GM18517 (cell line): ENCODE data around the gene ME3.

Experiments
- ATAC-seq: cut with Tn5 transposase; IDR thresholded peaks from one replicate; pipeline ENCODE4 v1.9.1; 2021; ENCODE audit warnings: mild to moderate bottlenecking, moderate library complexity; ENCODE audit not compliant: unreplicated experiment

Gene ME3

DNA sequence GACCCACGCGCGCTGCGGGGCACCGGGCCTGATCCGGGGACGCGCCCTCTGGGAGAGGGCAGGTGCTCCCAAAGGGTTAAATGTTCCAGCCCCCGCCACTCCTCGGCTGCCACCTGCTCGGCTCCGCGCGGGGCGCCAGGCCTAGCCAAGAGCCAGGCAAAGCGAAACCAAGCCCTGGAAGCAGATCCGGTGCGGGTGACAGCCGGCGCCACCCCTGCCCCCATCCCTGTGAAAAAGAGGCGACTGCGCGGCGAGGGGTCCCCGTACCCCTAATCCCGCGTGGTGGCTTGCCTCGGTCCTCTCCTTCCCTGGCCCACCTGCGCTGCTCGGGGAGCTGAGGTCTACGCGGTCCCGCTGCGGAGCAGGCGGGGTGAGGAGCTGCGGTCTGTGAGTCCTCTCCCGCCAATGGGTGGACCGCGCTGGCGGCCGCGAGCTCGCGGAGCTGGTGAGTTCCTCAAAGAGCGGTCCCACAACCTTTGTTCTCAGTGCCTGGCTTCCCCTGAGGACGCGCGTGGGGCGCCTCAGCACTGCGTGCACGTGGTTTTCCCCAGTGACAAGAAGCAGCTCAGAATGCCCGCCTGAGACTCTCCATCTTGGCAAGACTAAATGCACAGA lies at the start of gene ME3:
Gene ME3, minus strand, starts transcription at position 610 of the 615 bp plus-strand sequence.
- no peak for ATAC-seq

GRCh38 chr11:86722006-86722405 lies 49.6 kb upstream of the ME3 start:
- no peak for ATAC-seq

GRCh38 chr11:86720546-86720945 lies 48.1 kb upstream of the ME3 start:
- no peak for ATAC-seq

DNA sequence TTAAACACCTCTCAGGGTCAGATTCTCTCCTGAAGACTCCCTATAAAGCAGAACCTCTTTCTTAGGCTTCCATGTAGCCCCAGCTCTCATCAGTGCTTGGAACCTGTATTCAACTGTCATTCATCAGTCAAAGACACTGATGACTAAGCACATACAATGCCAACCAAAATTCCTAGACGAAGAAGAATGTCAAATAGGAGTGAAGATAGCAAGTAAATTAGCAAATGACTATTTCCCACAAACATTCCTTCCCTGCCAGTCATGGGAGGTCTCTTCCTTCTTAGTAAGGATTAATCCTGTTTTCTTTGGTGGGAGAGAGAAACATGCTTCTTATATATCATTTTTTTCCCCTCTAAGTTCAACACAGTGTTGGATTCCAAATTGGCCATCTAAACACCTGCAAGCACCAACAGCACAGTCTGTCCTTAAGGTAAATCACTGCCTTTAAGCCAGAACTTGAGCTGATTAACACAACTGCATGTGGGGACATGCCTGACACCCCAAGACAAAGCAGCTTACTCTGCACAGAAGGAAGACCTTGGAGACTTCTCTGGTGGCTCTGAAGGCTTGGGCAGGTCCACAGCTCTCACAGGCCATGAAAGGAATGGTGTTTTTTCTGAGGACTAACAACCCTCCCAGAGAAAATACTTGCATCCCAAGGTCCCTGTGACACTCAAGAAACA lies 47.5 kb upstream of the ME3 start:
- no peak for ATAC-seq

DNA sequence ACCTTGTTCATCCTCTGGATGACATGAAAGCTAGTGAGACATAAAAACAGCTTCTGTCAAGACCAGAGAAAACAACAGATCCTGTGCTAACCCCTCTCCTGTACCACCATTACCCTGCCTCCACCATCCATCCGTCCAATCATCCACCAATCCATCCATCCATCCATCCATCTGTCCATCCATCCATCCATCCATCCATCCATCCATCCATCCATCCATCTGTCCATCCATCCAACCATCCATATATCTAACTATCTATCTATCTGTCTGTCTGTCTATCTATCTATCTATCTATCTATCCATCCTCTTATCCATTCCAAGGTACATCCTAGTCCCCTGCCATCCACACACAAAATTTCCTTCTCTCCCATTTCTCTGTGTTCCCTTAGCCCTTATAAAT lies 46.6 kb upstream of the ME3 start:
- ATAC-seq = no peak

GRCh38 chr11:86718521-86718920 lies 46.1 kb upstream of the ME3 start:
- ATAC-seq = no peak

GRCh38 chr11:86717817-86718501 lies 45.5 kb upstream of the ME3 start:
- no peak for ATAC-seq

GRCh38 chr11:86715611-86716010 lies 43.2 kb upstream of the ME3 start:
- ATAC-seq = no peak

GRCh38 chr11:86713552-86713951 lies 41.1 kb upstream of the ME3 start:
- no peak for ATAC-seq

DNA sequence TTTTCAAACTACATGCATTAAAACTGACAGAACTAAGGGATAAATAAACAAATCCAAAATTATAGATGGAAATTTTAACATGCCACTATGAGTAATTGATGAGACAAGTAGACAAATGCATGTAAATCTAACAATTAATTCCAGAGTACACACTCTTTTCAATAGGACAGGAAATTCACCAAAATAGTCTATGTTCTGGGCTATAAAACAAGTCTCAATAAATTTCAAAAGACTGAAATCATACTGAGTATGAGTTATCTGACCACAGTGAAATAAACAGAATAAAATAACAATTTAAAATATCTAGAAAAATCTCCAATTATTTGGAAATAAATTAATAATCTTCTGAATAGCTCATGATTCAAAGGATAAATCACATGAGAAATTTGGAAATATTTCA lies 38.5 kb upstream of the ME3 start:
- ATAC-seq = no peak

- ATAC-seq = no peak
Observed at GRCh38 chr11:86708669-86709068, 36.3 kb upstream of the ME3 start.

DNA sequence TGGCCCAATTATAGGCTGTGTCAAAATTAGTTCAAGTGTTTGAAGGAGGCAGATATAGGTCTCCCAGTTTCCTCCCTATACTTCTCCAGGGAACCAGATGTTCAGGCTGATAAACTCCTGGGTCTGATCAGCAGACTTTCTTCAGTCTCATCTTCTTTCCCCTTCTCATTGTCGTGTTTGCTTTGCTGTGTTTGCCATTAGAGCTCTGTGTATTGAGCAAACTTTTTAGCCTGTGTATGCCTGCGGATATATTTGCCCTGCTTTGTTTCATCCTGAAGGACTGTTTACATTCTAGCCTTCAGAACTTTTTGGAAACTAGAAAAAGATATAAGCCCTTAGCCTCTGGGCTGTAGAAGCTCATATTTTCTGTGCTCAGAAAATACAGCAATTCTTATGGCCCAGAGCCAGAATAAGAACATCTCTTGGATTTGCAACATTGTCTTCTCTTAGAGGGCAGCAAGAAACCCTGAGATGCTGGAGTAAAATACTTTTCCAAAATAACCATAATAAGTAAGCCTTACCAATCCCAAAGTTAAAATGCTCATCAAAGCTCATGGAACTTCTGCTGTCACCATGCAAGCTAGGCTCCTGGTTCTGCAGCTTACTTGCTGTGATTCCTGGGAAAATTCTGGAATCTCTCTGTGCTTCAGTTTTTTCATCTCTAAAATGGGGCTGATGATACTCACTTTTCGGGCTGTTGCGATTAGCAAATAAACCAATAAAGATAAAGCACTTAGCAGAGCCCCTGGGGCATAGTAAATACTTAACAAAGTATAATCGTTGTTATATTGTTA lies 34.1 kb upstream of the ME3 start:
- ATAC-seq = no peak

GRCh38 chr11:86704710-86705109 lies 32.3 kb upstream of the ME3 start:
- ATAC-seq = no peak

DNA sequence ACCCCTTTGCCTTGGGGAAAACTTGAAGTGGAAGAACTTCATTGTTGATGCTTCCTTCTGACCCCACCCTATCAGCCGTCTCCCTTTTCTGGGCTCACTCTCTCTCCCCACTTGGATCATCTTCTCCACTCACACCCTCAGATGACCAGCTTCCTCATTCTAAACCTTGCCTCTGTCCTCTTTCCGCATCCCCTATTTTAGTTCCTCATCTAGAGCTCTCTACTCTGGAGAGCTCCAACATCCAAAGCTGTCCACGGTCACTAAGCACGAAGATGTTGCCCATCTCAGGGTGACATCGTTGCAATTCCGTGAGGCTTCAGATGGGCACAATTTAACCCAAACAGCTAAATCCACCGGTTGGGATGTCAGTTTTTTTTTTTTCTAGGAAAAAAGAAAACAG lies 31.6 kb upstream of the ME3 start:
- ATAC-seq = no peak

DNA sequence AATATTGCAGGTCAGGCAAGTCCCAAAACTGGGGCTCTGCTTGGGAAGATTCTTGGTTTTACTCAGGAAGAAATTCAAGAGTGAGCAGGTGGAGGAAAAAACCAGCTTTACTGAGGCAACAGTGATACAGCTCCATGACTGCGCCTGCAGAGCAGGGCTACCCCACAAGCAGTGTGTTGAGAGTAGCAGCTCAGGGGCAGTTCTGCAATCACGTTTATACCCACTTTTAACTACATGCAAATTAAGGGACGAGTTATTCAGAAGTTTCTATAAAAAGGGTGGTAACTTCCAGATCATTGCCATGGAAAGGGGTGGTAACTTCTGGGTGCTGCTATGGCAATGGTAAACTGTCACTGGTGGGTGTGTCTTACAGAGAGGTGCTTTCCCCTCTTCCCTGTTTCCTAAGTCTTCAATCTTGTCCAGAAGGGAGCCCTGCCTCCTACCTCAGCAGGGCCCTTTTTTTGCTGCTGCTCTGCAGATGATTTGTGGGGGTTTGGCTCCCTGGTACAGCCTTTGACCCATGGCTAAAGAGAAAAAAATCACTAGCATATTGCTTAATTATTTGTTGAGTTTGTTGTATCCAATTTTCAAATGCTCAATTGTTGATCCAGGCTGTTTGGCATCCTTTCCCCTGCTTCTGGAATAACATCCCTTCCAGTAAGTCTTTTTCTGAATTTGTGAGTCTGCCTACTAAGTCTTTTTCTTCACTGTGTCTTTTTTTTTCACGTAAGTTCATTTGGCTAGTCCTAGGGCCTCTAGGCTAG lies 30.0 kb upstream of the ME3 start:
- no peak for ATAC-seq

- ATAC-seq = no peak
Observed at GRCh38 chr11:86699040-86699791, 26.8 kb upstream of the ME3 start.

DNA sequence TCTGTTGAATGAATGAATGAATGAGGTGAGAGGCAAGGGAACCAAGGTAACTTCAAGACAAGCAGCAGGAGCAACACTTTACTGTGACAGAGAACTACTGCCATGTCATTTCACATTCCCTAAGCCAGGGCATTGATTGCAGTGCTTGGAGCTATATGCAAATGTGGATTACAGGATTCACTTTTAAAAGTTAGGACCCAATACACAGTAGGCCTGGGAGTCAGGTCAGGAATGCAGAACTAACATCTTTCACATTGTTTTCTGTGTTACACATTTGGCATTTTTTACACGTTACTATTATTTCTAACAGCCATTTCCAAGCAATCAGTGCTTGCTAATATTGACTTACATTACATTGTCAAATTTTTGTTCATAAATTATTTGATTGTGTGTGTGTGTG lies 26.2 kb upstream of the ME3 start:
- no peak for ATAC-seq

DNA sequence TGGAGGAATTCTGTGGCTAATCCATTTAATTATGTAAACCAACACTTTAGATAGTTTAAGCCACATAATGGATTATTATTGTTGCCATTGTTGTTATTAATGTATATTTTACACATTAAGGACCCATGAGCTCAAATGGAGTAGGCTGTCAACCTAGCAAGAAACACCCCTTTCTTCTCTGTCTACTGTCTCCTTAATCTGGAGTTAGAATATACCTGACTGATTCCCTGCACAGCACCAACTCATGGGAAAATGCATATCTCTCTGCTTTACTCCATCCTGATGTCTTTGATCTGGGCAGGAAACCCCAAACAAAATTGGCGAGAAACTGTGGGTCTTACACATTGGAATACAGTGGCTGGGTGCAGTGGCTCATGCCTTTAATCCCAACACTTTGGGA lies 24.0 kb upstream of the ME3 start:
- no peak for ATAC-seq

- ATAC-seq = no peak
Observed at GRCh38 chr11:86696004-86696403, 23.6 kb upstream of the ME3 start.

GRCh38 chr11:86695373-86695772 lies 23.0 kb upstream of the ME3 start:
- ATAC-seq = no peak
